NT2/D1 (cell line): ENCODE results near the gene CCN2.

Experiments used
- YY1 ChIP-seq: IDR thresholded peaks from 2 replicates; pipeline ENCODE4 v1.6.1; 2011; ENCODE audit not compliant: insufficient read length, insufficient read depth
- ZNF274 ChIP-seq: IDR thresholded peaks from 2 replicates; pipeline ENCODE4 v1.6.1; 2011; ENCODE audit warnings: mild to moderate bottlenecking, low read depth, low read length

GRCh38 chr6:131937703-131938631, 13.2 kb downstream of the CCN2 start:
- TF ChIP-seq YY1 (no peak), ZNF274 (no peak)
